Measurements from ENCODE around the gene RAB3IL1.

RAB3IL1 gene

DNA sequence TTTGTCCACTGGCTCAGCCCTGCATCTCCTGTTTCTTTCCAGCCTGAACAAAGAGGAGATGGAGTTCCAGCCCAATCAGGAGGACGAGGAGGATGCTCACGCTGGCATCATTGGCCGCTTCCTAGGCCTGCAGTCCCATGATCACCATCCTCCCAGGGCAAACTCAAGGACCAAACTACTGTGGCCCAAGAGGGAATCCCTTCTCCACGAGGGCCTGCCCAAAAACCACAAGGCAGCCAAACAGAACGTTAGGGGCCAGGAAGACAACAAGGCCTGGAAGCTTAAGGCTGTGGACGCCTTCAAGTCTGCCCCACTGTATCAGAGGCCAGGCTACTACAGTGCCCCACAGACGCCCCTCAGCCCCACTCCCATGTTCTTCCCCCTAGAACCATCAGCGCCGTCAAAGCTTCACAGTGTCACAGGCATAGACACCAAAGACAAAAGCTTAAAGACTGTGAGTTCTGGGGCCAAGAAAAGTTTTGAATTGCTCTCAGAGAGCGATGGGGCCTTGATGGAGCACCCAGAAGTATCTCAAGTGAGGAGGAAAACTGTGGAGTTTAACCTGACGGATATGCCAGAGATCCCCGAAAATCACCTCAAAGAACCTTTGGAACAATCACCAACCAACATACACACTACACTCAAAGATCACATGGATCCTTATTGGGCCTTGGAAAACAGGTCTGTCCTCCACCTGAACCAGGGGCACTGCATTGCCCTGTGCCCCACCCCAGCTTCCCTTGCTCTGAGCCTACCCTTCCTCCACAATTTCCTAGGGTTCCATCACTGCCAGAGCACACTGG, 45.0 kb upstream of the RAB3IL1 start:
- no peak overlapping the region for H3K4me3 ChIP-seq (ENCODE audit: low read depth, low read length)
- TF ChIP-seq, protein P1, sequence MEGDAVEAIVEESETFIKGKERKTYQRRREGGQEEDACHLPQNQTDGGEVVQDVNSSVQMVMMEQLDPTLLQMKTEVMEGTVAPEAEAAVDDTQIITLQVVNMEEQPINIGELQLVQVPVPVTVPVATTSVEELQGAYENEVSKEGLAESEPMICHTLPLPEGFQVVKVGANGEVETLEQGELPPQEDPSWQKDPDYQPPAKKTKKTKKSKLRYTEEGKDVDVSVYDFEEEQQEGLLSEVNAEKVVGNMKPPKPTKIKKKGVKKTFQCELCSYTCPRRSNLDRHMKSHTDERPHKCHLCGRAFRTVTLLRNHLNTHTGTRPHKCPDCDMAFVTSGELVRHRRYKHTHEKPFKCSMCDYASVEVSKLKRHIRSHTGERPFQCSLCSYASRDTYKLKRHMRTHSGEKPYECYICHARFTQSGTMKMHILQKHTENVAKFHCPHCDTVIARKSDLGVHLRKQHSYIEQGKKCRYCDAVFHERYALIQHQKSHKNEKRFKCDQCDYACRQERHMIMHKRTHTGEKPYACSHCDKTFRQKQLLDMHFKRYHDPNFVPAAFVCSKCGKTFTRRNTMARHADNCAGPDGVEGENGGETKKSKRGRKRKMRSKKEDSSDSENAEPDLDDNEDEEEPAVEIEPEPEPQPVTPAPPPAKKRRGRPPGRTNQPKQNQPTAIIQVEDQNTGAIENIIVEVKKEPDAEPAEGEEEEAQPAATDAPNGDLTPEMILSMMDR (conservative IDR thresholded peaks at IDR 0.05; ENCODE audit: low read depth, low read length): no peak
- peak; percentile 68 for DNase-seq (ENCODE audit: low read depth)

DNA sequence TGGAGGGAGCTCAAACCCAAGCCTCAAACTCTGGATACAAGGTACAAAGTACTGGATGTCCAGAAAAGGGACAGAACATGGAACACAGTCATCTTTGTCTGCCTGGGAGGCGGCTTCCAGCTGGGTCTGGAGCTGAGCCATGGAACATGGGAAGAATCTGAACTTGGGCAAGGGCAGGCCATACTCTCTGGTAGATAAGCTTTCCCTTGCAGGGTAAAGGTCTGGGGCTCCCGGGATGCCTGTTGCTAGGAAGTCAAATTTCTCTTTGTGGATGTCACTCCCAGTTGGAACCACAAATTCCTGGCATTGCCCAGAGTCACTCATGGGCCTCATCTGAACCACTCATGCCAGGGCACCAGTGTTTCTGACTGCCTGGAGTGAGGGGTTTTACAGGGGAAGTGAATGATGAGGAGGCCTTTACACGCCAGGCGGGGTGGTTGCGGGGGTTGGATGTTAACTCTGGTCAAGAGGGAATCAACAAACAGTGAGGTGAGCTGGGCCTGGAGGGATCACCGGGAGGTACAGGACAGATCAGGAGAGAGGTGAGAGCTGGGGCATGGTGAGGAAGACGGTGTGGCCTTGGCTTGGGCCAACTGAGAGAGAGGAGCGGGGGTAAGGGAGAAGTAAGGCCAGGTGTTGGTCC, 44.3 kb upstream of the RAB3IL1 start:
- peak; percentile 81 for DNase-seq (ENCODE audit: low read depth)
- no peak overlapping the region for H3K4me3 ChIP-seq (ENCODE audit: low read depth, low read length)
- TF ChIP-seq, protein P1 (conservative IDR thresholded peaks at IDR 0.05; ENCODE audit: low read depth, low read length): no peak

DNA sequence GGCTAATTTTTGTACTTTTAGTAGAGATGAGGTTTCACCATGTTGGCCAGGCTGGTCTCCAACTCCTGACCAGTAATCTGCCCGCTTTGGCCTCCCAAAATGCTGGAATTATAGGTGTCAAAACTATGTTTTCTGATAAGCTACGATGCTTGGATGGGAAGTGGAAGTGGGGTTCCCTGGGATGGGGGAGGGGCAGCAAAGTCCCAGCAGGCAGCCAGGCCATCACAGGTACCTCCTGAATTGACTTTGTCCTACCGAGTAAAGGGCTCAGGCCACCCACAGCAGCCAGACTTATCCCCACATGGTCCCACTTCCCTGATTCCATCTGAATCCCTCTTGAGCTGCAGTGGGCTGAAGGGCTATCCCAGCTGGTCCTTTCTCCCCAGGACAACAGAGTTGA, 43.2 kb upstream of the RAB3IL1 start:
- no peak for DNase-seq (ENCODE audit: low read depth)
- no peak overlapping the region for H3K4me3 ChIP-seq (ENCODE audit: low read depth, low read length)
- TF ChIP-seq, protein P1 (conservative IDR thresholded peaks at IDR 0.05; ENCODE audit: low read depth, low read length): no peak

DNA sequence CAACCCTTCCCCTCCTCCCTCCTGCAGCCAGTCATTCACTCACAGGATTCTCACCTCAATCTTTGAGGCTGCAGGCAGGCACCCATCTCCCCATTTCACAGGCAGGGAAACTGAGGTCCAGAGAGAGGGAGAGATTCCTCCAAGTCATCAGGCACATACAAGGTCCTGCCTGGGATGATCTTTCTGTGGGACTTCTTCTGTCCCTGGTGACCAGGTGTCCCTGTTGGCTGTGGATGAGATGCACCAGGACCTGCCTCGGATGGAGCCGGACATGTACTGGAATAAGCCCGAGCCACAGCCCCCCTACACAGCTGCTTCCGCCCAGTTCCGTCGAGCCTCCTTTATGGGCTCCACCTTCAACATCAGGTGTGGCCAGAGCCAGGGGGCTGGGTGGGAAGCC, 42.3 kb upstream of the RAB3IL1 start:
- TF ChIP-seq, protein P1 (conservative IDR thresholded peaks at IDR 0.05; ENCODE audit: low read depth, low read length): no peak
- no peak for DNase-seq (ENCODE audit: low read depth)
- H3K4me3 ChIP-seq (ENCODE audit: low read depth, low read length): no peak overlapping the region

DNA sequence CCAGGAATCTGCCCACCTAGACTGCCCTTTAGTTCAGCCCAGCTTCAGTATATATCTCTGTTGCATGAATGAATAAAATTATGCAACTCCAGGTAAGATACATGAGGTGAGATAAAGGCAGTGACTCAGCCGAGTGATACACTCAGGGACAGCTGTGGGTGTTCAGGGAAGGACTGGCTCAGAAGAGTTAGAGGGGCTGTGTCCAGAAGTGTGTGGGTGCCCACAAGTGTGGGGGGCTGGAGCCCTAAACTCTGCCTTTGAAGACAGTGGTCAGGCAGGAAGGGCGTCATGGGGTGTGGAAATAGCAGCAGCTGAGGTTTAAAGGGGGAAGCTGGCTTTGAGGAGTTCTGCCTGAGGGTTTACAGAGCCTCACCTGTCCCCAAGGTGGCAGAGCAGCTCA, 41.7 kb upstream of the RAB3IL1 start:
- DNase-seq (ENCODE audit: low read depth): no peak
- TF ChIP-seq, protein P1 (conservative IDR thresholded peaks at IDR 0.05; ENCODE audit: low read depth, low read length): no peak
- no peak overlapping the region for H3K4me3 ChIP-seq (ENCODE audit: low read depth, low read length)

DNA sequence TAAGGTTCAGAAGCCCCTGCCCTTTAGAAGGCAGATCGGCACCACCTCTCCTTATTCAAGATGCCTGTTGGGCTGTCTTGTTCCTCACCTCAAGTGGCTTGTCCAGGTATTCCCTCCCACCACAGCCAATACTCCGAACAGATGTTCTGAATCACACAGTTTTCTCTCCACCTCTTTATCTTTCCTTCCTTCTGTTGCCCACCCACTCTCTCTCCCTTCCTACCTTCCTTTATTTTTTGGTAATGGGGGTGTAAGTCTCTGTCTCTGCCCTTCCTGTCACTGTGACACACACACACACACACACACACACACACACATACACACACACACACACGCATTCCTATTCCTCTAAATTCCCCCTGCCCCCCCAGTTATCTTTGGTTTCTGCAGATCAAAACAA, 41.2 kb upstream of the RAB3IL1 start:
- no peak overlapping the region for H3K4me3 ChIP-seq (ENCODE audit: low read depth, low read length)
- no peak for DNase-seq (ENCODE audit: low read depth)
- TF ChIP-seq, protein P1 (conservative IDR thresholded peaks at IDR 0.05; ENCODE audit: low read depth, low read length): no peak

Data from choroid plexus epithelial cell (primary cell).